ENCODE data around the gene GRN. TPM values are rescaled to one million over a fixed set of nuclear protein-coding genes. Genes with fewer than 3 reads are reported as not detected.
"Not testable (repeated sequence)": the region's sequence is repeated elsewhere in the genome, so short reads cannot be mapped to it uniquely, and the experiment has no call there.

Gene GRN
- total RNA-seq, 1 donor from 2014 or later, result 44.2 TPM

GRCh38 chr17:44381810-44382305 lies 36.8 kb downstream of the GRN start:
- intact Hi-C loops (cut with micrococcal nuclease), result no loop called here

- intact Hi-C loops (cut with micrococcal nuclease), result no loop called here
Observed at GRCh38 chr17:44382917-44383316, 37.8 kb downstream of the GRN start.

GRCh38 chr17:44383363-44383762 lies 38.3 kb downstream of the GRN start:
- intact Hi-C loops (cut with micrococcal nuclease), result no loop called here

GRCh38 chr17:44383861-44384260 lies 38.8 kb downstream of the GRN start:
- intact Hi-C loops (cut with micrococcal nuclease), result no loop called here

GRCh38 chr17:44384281-44384822 lies 39.2 kb downstream of the GRN start:
- intact Hi-C loops (cut with micrococcal nuclease), result no loop called here

- intact Hi-C loops (cut with micrococcal nuclease), result no loop called here
Observed at GRCh38 chr17:44384823-44385286, 39.8 kb downstream of the GRN start.

- intact Hi-C loops (cut with micrococcal nuclease), result no loop called here
Observed at GRCh38 chr17:44385287-44386181, 40.4 kb downstream of the GRN start.

GRCh38 chr17:44386182-44386525 lies 41.1 kb downstream of the GRN start:
- intact Hi-C loops (cut with micrococcal nuclease), result no loop called here

- intact Hi-C loops (cut with micrococcal nuclease), result no loop called here
Observed at GRCh38 chr17:44387804-44388203, 42.7 kb downstream of the GRN start.

GRCh38 chr17:44389281-44389680 lies 44.2 kb downstream of the GRN start, which contains the start of gene ITGA2B:
Gene ITGA2B (minus strand): TSS chr17:44389649. CDS start chr17:44389473, 176 bp downstream.
- intact Hi-C loops (cut with micrococcal nuclease), result no loop called here

- intact Hi-C loops (cut with micrococcal nuclease), result no loop called here
Observed at GRCh38 chr17:44389723-44390202, 44.7 kb downstream of the GRN start.

- intact Hi-C loops (cut with micrococcal nuclease), result no loop called here
Observed at GRCh38 chr17:44390250-44390870, 45.3 kb downstream of the GRN start.

GRCh38 chr17:44394112-44394511 lies 49.0 kb downstream of the GRN start:
- intact Hi-C loops (cut with micrococcal nuclease), result not testable (repeated sequence)

GRCh38 chr17:44394833-44395232 lies 49.7 kb downstream of the GRN start:
- intact Hi-C loops (cut with micrococcal nuclease), result no loop called here

GRCh38 chr17:44396946-44397345 lies 51.8 kb downstream of the GRN start:
- intact Hi-C loops (cut with micrococcal nuclease), result no loop called here

- intact Hi-C loops (cut with micrococcal nuclease), result no loop called here
Observed at GRCh38 chr17:44397479-44398440, 52.7 kb downstream of the GRN start.

- intact Hi-C loops (cut with micrococcal nuclease), result no loop called here
Observed at GRCh38 chr17:44398692-44399691, 53.9 kb downstream of the GRN start.

GRCh38 chr17:44400226-44400847 lies 55.2 kb downstream of the GRN start:
- intact Hi-C loops (cut with micrococcal nuclease), result no loop called here

Measured in T-helper 2 cell treated with Interferon-gamma antibody and Interleukin-4, amounts not matched to agents 100 ng/mL and 5 ng/mL, for 36 hours (primary cell).